Kasumi-1 (cell line): ENCODE measurements around the gene ETHE1.

Source experiments
- DNase-seq, 2 experiments: peaks; one replicate each; lab custom pipeline; 2025; lab: John Stamatoyannopoulos, UW

ETHE1 gene

GRCh38 chr19:43464134-43464775, 62.7 kb downstream of the ETHE1 start:
- peak; percentile 63 to 80 for DNase-seq

GRCh38 chr19:43463381-43464133, 63.4 kb downstream of the ETHE1 start:
- peak; percentile 91 to 94 for DNase-seq

- no peak for DNase-seq
These were observed 64.1 kb downstream of the ETHE1 start for GRCh38 chr19:43462785-43463380.

- DNase-seq: no peak
These were observed 64.6 kb downstream of the ETHE1 start for GRCh38 chr19:43462383-43462782.

GRCh38 chr19:43461303-43461702, 65.7 kb downstream of the ETHE1 start:
- DNase-seq: no peak

- no peak for DNase-seq
These were observed 66.5 kb downstream of the ETHE1 start for GRCh38 chr19:43460362-43461016.

GRCh38 chr19:43457809-43458208, 69.2 kb downstream of the ETHE1 start:
- DNase-seq: no peak
